Tibial nerve (tissue), 4 donors: ENCODE data around the gene NUDT19. TPM values are rescaled to one million over a fixed set of nuclear protein-coding genes. Genes with fewer than 3 reads are reported as not detected.

Experiments
- DNase-seq, 2 donors: peaks; one replicate each; pipeline ENCODE4 v3.0.0-alpha.2; 2019; ENCODE audit warnings: low spot score in 2 of 2
- H3K27ac ChIP-seq, 4 donors: fragments of 200-600 bp; sonication (generic) in 3 of 4; one replicate each; pipeline ENCODE4 v1.5.1; 2017 to 2019; ENCODE audit warnings: mild to moderate bottlenecking in 1 of 4
- H3K27me3 ChIP-seq, 2 donors: fragments of 200-600 bp; sonication (generic) in 1 of 2; one replicate each; pipeline versions ENCODE4 v1.5.1 to v1.6.0; 2017 to 2019
- H3K36me3 ChIP-seq, 3 donors: fragments of 200-600 bp; sonication (generic); one replicate each; pipeline ENCODE4 v1.5.1; 2018 to 2019
- H3K4me1 ChIP-seq, 4 donors: fragments of 200-600 bp; sonication (generic) in 3 of 4; one replicate each; pipeline ENCODE4 v1.5.1; 2017 to 2019
- H3K4me3 ChIP-seq, 4 donors: fragments of 200-600 bp; sonication (generic) in 3 of 4; one replicate each; pipeline ENCODE4 v1.5.1; 2017 to 2019; ENCODE audit warnings: mild to moderate bottlenecking in 1 of 4, moderate library complexity in 1 of 4
- H3K9me3 ChIP-seq, 4 donors: fragments of 200-600 bp; sonication (generic) in 3 of 4; one replicate each; pipeline ENCODE4 v1.5.1; 2017 to 2019
- EP300 ChIP-seq, 2 donors: sonication (generic); formaldehyde crosslinking; IDR thresholded peaks; one replicate each; pipeline ENCODE4 v1.6.1; 2017; ENCODE audit warnings: antibody characterized with exemption in 2 of 2, mild to moderate bottlenecking in 1 of 2
- POLR2A ChIP-seq, 2 donors: fragments of 450-650 bp; IDR thresholded peaks; one replicate each; pipeline ENCODE4 v1.6.1; 2017; ENCODE audit warnings: antibody characterized with exemption in 2 of 2, mild to moderate bottlenecking in 2 of 2, moderate library complexity in 2 of 2
- WGBS, 2 donors: methylation state at CpG; one replicate each; pipeline ENCODE4 v1.1.5; 2018; 5-methylcytosine and 5-hydroxymethylcytosine counted together
- small RNA-seq: library from RNA; depleted of rRNA; stranded (forward); fragments of <200 nt; gene quantifications from one replicate; pipeline ENCODE3, GENCODE V24; 2016
- total RNA-seq, 4 donors: library from RNA; depleted of rRNA; stranded (reverse); fragments of >200 nt; gene quantifications; one replicate each; pipeline ENCODE4 v1.1.0, GENCODE V29; 2016
- TF ChIP-seq, protein P1 (sequence below), 5 experiments: fragments of 200-600 bp in 3 of 5; fragments of 450-650 bp in 2 of 5; sonication (generic) in 3 of 5; IDR thresholded peaks; one replicate each; pipeline ENCODE4 v1.5.1; 2016 to 2019; ENCODE audit warnings: antibody characterized with exemption in 5 of 5, mild to moderate bottlenecking in 3 of 5, moderate library complexity in 2 of 5

NUDT19 gene
- total RNA-seq, 4 donors from 2014 or later: 4.2 to 8.6 (median 5.8) TPM

DNA sequence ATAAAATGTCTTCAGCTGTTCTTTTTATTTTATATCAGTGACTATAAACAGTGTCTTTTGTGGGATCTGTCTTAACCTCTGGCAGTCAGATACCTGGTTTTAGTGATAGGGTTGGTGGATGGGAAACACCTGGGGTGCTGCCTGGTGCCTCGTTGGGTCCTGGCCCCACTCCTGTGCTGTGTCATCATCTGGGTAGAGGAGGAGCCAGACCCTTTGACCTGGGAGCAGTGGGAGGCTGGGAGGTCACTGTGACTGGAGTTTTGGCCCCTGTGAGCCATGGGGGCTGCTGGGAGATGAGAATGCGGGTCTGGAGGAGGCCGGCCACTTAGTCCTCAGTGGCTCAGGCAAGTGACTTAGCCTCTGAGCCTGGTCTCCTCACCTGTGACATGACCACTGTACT lies 57.3 kb downstream of the NUDT19 start:
- WGBS, 2 donors: 54 to 56% methylated on average over 3 of the region's 3 CpGs
- no peak overlapping the region for H3K4me3 ChIP-seq
- H3K9me3 ChIP-seq: no peaks in the 10 kb centered on the region
- DNase-seq: no peak
- H3K4me1 ChIP-seq: no peaks in the 10 kb centered on the region
- H3K27me3 ChIP-seq: peaks cover 0 to 12% of the 10 kb centered on the region in 2 donors
- H3K27ac ChIP-seq: no peak overlapping the region
- TF ChIP-seq, protein P1, sequence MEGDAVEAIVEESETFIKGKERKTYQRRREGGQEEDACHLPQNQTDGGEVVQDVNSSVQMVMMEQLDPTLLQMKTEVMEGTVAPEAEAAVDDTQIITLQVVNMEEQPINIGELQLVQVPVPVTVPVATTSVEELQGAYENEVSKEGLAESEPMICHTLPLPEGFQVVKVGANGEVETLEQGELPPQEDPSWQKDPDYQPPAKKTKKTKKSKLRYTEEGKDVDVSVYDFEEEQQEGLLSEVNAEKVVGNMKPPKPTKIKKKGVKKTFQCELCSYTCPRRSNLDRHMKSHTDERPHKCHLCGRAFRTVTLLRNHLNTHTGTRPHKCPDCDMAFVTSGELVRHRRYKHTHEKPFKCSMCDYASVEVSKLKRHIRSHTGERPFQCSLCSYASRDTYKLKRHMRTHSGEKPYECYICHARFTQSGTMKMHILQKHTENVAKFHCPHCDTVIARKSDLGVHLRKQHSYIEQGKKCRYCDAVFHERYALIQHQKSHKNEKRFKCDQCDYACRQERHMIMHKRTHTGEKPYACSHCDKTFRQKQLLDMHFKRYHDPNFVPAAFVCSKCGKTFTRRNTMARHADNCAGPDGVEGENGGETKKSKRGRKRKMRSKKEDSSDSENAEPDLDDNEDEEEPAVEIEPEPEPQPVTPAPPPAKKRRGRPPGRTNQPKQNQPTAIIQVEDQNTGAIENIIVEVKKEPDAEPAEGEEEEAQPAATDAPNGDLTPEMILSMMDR (IDR thresholded peaks at IDR 0.05): no peak
- no peak for TF ChIP-seq POLR2A (IDR thresholded peaks at IDR 0.05)
- no peak for TF ChIP-seq EP300 (IDR thresholded peaks at IDR 0.05)
- H3K36me3 ChIP-seq: no peaks in the 10 kb centered on the region

DNA sequence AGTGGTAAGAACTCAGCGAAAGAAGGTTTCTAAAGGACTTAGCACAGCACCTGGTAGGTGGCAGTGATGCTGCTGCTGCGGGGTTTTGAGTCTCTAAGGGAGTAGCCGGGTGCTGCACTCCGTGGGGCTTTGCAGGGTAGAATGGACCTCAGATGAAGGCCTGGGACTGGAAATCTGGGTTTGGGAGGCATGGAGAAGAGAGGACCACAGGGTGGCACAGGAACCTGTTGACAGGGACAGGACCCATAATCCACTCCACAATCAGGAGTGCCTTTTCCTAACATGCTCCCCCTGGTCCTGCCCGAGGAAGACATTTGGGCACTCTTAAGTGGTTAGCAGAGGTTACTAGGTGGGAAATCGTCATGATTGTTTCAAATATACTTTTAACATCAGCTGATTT lies 57.7 kb downstream of the NUDT19 start:
- no peaks in the 10 kb centered on the region for H3K36me3 ChIP-seq
- H3K9me3 ChIP-seq: no peaks in the 10 kb centered on the region
- H3K27ac ChIP-seq: no peak overlapping the region
- H3K27me3 ChIP-seq: peaks cover 0 to 12% of the 10 kb centered on the region in 2 donors
- WGBS, 2 donors: 73 to 80% methylated on average over 6 of the region's 6 CpGs
- no peaks in the 10 kb centered on the region for H3K4me1 ChIP-seq
- H3K4me3 ChIP-seq: no peak overlapping the region
- TF ChIP-seq POLR2A (IDR thresholded peaks at IDR 0.05): no peak
- TF ChIP-seq EP300 (IDR thresholded peaks at IDR 0.05): no peak
- TF ChIP-seq, protein P1 (IDR thresholded peaks at IDR 0.05): no peak
- no peak for DNase-seq

DNA sequence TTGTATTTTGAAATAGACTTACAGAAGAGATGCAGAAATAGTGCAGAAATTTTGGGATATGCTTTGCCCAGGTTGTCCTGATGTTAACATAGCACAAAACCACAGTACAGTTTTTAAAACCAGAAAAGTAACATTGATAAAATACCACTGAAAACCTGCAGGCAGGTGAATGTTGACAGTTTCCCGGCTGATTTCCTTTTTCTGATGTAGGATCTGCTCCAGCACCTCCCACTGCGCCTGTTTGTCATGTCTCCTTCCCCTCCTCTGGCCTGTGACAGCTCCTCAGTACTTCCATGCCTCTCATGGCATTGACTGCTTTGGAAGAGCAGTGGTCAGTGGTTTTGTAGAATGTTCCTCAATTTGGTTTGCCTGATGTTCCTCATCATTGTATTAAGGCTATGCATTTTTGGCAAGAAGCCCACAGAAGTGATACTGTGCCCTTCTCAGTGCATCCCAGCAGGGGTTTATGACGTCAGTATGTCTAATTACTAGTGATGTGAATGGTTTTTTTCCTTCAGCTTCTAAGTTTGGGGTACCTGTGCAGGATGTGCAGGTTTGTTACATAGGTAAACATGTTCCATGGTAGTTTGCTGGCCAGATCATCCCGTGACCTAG lies 58.9 kb downstream of the NUDT19 start:
- TF ChIP-seq POLR2A (IDR thresholded peaks at IDR 0.05) (no peak), EP300 (IDR thresholded peaks at IDR 0.05) (no peak)
- TF ChIP-seq, protein P1 (IDR thresholded peaks at IDR 0.05): no peak
- Histone ChIP-seq H3K36me3 (no peaks in the 10 kb centered on the region), H3K9me3 (no peaks in the 10 kb centered on the region), H3K27ac (no peak overlapping the region), H3K27me3 (peaks cover 0 to 12% of the 10 kb centered on the region in 2 donors), H3K4me1 (no peaks in the 10 kb centered on the region), H3K4me3 (no peak overlapping the region)
- WGBS, 2 donors: 59% methylated on average over 4 of the region's 4 CpGs
- no peak for DNase-seq

DNA sequence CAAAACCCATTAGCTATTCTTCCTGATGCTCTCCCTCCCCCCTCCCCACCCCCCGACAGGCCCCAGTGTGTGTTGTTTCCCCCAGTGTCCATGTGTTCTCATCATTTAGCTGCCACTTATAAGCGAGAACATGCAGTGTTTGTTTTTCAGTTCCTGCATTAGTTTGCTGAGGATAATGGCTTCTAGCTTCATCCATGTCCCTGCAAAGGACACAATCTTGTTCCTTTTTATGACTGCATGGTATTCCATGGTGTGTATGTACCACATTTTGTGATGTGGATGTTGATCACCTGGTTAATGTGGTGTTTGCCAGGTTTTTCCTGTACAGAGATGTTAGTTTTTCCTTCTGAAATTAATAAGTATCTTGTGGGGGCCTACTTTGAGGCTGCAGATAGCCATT lies 59.4 kb downstream of the NUDT19 start:
- Histone ChIP-seq H3K9me3 (no peaks in the 10 kb centered on the region), H3K4me1 (no peaks in the 10 kb centered on the region), H3K4me3 (no peak overlapping the region), H3K27ac (no peak overlapping the region), H3K27me3 (peaks cover 0 to 12% of the 10 kb centered on the region in 2 donors), H3K36me3 (no peaks in the 10 kb centered on the region)
- 64 to 67% methylated on average over 2 of the region's 2 CpGs for WGBS, 2 donors
- TF ChIP-seq, protein P1 (IDR thresholded peaks at IDR 0.05): no peak
- TF ChIP-seq EP300 (IDR thresholded peaks at IDR 0.05): no peak
- no peak for TF ChIP-seq POLR2A (IDR thresholded peaks at IDR 0.05)
- DNase-seq: no peak

DNA sequence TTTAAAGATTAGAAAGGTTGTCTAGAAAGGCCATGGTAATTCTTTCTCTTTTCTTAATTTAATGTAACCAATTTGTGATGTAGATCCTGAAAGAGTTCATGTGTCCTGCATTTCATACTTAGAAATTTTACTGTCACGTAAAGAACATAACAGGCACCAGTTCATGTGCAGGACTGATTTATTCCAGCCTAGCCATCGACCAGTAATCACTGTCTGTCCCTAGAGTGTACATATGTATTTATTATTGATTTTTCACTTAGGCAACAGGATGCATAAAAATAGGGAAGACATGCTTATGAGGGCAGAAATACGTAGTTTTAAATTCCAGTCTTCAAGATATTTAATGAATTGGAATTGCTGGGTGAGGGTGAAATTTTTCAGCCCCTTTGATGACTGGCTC lies 65.6 kb downstream of the NUDT19 start:
- Histone ChIP-seq H3K36me3 (no peaks in the 10 kb centered on the region), H3K9me3 (peaks cover 0 to 14% (median 0%) of the 10 kb centered on the region in 4 donors), H3K27me3 (no peaks in the 10 kb centered on the region), H3K4me3 (no peak overlapping the region), H3K4me1 (no peaks in the 10 kb centered on the region), H3K27ac (no peak overlapping the region)
- TF ChIP-seq, protein P1 (IDR thresholded peaks at IDR 0.05): no peak
- TF ChIP-seq EP300 (IDR thresholded peaks at IDR 0.05) (no peak), POLR2A (IDR thresholded peaks at IDR 0.05) (no peak)
- WGBS, 2 donors: 71 to 76% methylated on average over 3 of the region's 3 CpGs
- no peak for DNase-seq

Small RNAs within 50 kb of the gene (small RNA-seq; reads per million reads assigned to genes)
- gene RN7SL789P: not detected

Other genes with a start within 250 kb of the NUDT19 start
- gene PDCD5, start 110.6 kb upstream of the NUDT19 start, total RNA-seq: 10 to 100 TPM; 64.9 to 88.5 (median 79.3) TPM
- gene ANKRD27, start 16.6 kb upstream of the NUDT19 start, total RNA-seq: 10 to 100 TPM; 13.7 to 28.6 (median 23.5) TPM
- under 1 TPM in 3 of 4 donors, not detected in 1; 0.22 to 0.63 (median 0.60) TPM for gene RGS9BP, start 16.0 kb upstream of the NUDT19 start, total RNA-seq
- gene TDRD12, start 27.9 kb downstream of the NUDT19 start, total RNA-seq: under 1 TPM in 3 of 4 donors, not detected in 1; under 0.01 to 0.30 (median 0.21) TPM
- 1 to 10 TPM in 1 of 4 donors, not detected in 3; 1.6 TPM for gene SLC7A9, start 177.9 kb downstream of the NUDT19 start, total RNA-seq